ENCODE results near the gene FNDC3B. TPM values are rescaled to one million over a fixed set of nuclear protein-coding genes. Genes with fewer than 3 reads are reported as not detected.

The FNDC3B gene
- polyA plus RNA-seq, 2 of the 4 experiments (the other 2 are of a cell fraction), result 29.5 to 33.6 TPM

DNA sequence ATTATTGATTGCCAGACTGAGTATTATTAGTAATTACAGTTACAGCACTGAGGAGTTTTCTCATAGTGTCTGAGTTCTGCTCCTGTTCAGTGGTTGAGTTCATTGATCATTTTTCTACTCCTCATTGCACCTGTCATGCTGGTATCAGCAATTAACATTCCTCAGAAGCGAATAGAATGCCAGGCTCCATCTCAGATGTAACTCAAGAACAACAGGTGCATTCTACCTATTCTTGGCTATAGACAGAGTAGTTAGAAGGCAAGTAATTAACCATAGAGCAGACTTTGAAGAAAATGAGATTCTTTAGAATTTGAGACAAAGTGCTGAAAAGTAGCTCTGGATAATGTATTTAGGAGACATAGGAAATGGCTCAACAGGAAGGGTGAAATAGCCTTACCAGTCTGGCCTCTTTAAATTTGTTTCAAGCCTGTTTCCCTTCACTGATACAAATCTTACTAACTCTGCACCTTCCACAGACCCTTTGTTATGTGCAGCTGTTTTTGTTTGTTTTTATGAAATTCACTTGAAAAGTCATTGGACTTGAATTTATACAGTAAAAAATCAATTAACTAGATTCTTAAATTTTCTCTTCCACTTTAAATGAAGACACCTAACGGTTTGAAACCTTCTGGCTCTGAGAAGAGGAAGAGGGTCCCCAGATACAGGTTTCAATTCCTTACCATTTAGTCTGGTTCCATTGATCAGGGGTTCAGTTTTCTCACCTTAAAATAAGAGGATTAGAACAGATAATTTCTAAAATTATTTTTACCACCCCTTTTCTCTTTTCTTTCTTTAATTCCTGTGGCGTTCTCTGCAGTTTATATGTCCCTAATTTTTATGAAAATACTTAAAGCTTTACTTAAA, 109.6 kb downstream of the FNDC3B start (continued):
- no peak for TF ChIP-seq ESRRA (IDR thresholded peaks at IDR 0.05; ENCODE audit: borderline replicate concordance, low read length)
- no peak for TF ChIP-seq FOSL2 (IDR thresholded peaks at IDR 0.05)
- TF ChIP-seq FOSL2 (CRISPR knock-in tag; IDR thresholded peaks at IDR 0.05), result no peak
- TF ChIP-seq JUNB (IDR thresholded peaks at IDR 0.05), result no peak
- TF ChIP-seq HOXB5 (CRISPR knock-in tag; IDR thresholded peaks at IDR 0.05), result no peak
- no peak for TF ChIP-seq KDM1A (IDR thresholded peaks at IDR 0.05; ENCODE audit: low read depth)
- no peak for TF ChIP-seq TP53 (CRISPR knock-in tag; IDR thresholded peaks at IDR 0.05)
- no peak for TF ChIP-seq TFCP2L1 (CRISPR knock-in tag; IDR thresholded peaks at IDR 0.05)
- no peak for TF ChIP-seq RARB (CRISPR knock-in tag; IDR thresholded peaks at IDR 0.05)

DNA sequence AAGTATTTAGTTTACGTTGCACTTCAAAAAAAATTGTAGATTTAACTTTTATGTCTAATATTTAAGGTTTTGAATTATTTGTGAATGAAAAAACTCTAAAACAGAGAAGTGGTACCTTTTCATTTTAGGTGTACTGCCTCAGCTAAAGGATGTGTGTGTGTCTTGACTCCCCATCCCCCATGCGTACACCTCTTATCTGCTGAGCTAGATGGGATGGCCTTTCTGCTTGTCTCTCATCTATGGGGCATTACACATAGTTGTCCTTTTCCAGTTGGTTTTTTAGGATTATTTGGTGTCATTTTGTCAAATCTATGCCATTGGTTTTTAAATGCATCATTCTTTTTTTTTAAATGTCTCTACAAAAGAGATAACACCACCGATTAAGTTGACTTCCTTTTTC, 110.9 kb downstream of the FNDC3B start:
- CTCF ChIA-PET, result interaction anchor here (1.8 kb wide), 1 partner anchor 19 kb away, joined by 4 read pairs; no protein-coding TSS in a partner anchor
- no peak for ATAC-seq
- Histone ChIP-seq H3K9me3 (no peaks in the 10 kb centered on the region), H3K27ac (peak overlapping the region; percentile 64 to 91; a peak in 4 of 6 replicates), H3K4me1 (peaks cover 79% of the 10 kb centered on the region), H3K4me2 (peak overlapping the region; percentile 76; the same call in 2 of the 3 replicates), H3K4me3 (no peak overlapping the region)
- 92% methylated on average over 3 of the region's 3 CpGs for WGBS (ENCODE audit: missing lambda C conversion rate)
- POLR2A ChIA-PET, result interaction anchor here (0.5 to 1.1 kb wide), 2 partner anchors 21 to 327 kb away, joined by 3 read pairs; no protein-coding TSS in a partner anchor
- FAIRE-seq, result no peak
- TF ChIP-seq HOXB13 (CRISPR knock-in tag; IDR thresholded peaks at IDR 0.05; ENCODE audit: low read depth) (no peak), NFE2L2 (conservative IDR thresholded peaks at IDR 0.05; ENCODE audit: low read length) (no peak), RAD21 (conservative IDR thresholded peaks at IDR 0.05 in 1 of 2, IDR thresholded peaks at IDR 0.05 in 1 of 2) (no peak), HOXB5 (CRISPR knock-in tag; IDR thresholded peaks at IDR 0.05) (no peak), BHLHE40 (IDR thresholded peaks at IDR 0.05; ENCODE audit: low read depth, low read length) (no peak), NPAS2 (CRISPR knock-in tag; IDR thresholded peaks at IDR 0.05; ENCODE audit: borderline replicate concordance) (no peak), MYC (IDR thresholded peaks at IDR 0.05; ENCODE audit: borderline replicate concordance, low read length) (no peak), NR3C1 (IDR thresholded peaks at IDR 0.05) (no peak), SREBF2 (IDR thresholded peaks at IDR 0.05) (no peak), KDM5A (IDR thresholded peaks at IDR 0.05) (no peak), FOSB (CRISPR knock-in tag; IDR thresholded peaks at IDR 0.05) (no peak)
- TF ChIP-seq, protein P1, sequence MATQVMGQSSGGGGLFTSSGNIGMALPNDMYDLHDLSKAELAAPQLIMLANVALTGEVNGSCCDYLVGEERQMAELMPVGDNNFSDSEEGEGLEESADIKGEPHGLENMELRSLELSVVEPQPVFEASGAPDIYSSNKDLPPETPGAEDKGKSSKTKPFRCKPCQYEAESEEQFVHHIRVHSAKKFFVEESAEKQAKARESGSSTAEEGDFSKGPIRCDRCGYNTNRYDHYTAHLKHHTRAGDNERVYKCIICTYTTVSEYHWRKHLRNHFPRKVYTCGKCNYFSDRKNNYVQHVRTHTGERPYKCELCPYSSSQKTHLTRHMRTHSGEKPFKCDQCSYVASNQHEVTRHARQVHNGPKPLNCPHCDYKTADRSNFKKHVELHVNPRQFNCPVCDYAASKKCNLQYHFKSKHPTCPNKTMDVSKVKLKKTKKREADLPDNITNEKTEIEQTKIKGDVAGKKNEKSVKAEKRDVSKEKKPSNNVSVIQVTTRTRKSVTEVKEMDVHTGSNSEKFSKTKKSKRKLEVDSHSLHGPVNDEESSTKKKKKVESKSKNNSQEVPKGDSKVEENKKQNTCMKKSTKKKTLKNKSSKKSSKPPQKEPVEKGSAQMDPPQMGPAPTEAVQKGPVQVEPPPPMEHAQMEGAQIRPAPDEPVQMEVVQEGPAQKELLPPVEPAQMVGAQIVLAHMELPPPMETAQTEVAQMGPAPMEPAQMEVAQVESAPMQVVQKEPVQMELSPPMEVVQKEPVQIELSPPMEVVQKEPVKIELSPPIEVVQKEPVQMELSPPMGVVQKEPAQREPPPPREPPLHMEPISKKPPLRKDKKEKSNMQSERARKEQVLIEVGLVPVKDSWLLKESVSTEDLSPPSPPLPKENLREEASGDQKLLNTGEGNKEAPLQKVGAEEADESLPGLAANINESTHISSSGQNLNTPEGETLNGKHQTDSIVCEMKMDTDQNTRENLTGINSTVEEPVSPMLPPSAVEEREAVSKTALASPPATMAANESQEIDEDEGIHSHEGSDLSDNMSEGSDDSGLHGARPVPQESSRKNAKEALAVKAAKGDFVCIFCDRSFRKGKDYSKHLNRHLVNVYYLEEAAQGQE (IDR thresholded peaks at IDR 0.05), result no peak
- TF ChIP-seq, protein P2, sequence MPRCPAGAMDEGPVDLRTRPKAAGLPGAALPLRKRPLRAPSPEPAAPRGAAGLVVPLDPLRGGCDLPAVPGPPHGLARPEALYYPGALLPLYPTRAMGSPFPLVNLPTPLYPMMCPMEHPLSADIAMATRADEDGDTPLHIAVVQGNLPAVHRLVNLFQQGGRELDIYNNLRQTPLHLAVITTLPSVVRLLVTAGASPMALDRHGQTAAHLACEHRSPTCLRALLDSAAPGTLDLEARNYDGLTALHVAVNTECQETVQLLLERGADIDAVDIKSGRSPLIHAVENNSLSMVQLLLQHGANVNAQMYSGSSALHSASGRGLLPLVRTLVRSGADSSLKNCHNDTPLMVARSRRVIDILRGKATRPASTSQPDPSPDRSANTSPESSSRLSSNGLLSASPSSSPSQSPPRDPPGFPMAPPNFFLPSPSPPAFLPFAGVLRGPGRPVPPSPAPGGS (IDR thresholded peaks at IDR 0.05), result no peak
- no peak for DNase-seq (ENCODE audit: low read depth in 1 of 2, low spot score in 1 of 2)

Data from A549 (cell line).